Stimulated activated CD4-positive, alpha-beta T cell treated with anti-CD3 and anti-CD28 coated beads, Interleukin-1b, Interleukin-23, amount 100 ng/mL, for 1 hour (primary cell): Measurements from ENCODE around the gene CDC42SE1.

ENCODE experiments used
- DNase-seq, 2 donors: peaks; one replicate each; pipeline ENCODE4 v3.0.0-alpha.2; 2020; ENCODE audit warnings: low read depth in 2 of 2

Gene CDC42SE1

DNA sequence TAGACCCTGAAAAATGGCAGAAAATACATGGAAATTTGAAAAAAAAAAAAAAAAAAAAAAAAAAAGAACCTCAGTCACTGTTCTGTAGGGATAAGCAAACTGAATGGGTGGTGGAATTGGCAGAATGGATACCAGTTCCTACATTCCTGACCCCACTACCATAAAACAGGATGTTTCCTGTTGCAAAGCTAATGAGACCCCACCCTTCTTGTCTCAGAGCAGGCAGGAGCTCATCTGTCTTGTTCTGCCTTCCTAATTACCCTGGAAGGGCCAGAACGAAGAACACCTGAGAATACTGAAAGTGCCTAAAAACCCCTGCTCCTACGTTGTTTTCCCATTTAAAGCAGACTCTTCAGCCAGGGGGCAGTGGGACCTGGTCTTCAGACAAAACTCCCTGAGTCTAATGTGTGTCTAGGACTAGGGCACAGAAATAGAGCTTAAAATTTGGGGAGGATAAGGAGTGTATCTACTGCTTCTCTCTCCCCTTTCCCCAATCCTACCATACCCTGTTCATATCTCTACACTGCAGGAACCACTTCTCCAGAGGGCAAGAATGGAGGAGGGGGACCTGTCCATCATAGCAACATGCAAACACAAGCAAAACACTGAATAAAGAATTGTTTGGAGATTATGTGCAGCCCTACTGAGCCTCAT is 7.9 kb downstream of the CDC42SE1 start:
- no peak for DNase-seq

DNA sequence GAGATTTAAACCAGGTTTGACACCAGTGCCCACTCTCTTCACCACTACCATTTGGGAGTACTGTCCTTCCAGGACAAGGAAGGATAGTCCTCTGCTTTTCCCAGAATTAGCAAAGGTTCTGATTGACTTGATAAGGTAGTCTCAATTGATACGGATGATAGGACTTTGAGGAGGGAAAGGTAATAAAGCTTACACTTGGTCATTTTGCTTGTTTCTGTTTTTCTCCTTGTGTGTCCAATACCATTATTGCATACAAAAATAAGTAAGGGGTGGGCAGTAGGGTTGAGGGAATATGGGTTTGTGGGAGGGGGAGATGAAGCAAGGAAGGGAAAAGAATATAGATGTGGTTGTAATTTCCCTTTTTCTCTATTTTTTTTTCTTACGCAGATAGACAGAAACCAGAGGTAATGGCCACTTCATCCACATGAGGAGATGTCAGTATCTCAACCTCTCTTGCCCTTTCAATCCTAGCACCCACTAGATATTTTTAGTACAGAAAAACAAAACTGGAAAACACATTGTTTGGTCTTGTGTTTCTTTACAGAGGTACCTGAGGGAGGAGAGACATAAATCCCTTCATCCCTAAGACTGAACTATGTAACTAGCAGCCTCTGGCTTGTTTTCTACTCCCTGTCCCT is 9.3 kb downstream of the CDC42SE1 start:
- DNase-seq = no peak

DNA sequence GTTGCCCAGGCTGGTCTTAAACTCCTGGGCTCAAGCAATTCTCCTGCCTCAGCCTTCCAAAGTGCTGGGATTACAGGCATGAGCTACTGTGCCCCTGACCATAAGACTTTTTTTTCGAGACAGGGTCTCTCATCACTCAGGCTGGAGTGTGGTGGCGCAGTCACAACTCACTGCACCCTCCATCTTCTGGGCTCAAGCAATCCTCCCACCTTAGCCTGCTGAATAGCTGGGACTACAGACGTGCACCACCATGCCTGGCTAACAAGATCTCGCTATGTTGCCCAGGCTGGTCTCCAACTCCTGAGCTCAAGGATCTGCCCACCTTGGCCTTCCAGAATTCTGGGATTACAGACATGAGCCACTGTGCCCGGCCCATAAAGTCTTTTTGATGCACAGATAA is 10.0 kb downstream of the CDC42SE1 start:
- DNase-seq = no peak

DNA sequence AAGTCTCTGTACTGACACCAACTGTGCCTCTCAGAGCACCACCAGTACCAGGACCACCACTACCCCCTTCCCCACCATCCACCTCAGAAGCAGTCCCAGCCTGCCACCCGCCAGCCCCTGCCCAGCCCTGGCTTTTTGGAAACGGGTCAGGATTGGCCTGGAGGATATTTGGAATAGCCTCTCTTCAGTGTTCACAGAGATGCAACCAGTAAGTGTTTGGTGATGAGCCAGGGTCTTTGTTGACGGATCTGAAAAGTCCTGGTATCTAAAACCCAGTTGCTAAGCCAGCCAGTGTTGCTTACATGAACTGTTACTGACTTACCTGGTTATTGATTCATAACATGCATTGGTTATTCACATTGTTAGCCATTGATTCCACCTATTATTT is 10.8 kb downstream of the CDC42SE1 start:
- DNase-seq = no peak

DNA sequence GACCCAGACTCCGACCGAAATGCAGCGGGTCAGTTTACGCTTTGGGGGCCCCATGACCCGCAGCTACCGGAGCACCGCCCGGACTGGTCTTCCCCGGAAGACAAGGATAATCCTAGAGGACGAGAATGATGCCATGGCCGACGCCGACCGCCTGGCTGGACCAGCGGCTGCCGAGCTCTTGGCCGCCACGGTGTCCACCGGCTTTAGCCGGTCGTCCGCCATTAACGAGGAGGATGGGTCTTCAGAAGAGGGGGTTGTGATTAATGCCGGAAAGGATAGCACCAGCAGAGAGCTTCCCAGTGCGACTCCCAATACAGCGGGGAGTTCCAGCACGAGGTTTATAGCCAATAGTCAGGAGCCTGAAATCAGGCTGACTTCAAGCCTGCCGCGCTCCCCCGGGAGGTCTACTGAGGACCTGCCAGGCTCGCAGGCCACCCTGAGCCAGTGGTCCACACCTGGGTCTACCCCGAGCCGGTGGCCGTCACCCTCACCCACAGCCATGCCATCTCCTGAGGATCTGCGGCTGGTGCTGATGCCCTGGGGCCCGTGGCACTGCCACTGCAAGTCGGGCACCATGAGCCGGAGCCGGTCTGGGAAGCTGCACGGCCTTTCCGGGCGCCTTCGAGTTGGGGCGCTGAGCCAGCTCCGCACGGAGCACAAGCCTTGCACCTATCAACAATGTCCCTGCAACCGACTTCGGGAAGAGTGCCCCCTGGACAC is 11.3 kb downstream of the CDC42SE1 start:
- DNase-seq = no peak

DNA sequence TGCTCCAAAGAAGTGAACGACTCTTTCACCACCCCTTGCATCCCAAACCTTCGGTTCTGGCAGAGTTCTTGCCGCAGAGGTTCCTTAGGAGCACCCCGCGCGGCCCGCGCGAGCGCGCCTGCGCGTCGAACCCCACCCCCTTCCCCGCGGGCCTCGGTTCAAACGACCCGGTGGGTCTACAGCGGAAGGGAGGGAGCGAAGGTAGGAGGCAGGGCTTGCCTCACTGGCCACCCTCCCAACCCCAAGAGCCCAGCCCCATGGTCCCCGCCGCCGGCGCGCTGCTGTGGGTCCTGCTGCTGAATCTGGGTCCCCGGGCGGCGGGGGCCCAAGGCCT is 11.9 kb downstream of the CDC42SE1 start, which contains the start of gene C1orf56:
Gene C1orf56, plus strand, starts transcription at position 161 of the 334 bp plus-strand sequence. Its CDS starts 97 bp downstream, at position 258.
- DNase-seq = no peak

DNA sequence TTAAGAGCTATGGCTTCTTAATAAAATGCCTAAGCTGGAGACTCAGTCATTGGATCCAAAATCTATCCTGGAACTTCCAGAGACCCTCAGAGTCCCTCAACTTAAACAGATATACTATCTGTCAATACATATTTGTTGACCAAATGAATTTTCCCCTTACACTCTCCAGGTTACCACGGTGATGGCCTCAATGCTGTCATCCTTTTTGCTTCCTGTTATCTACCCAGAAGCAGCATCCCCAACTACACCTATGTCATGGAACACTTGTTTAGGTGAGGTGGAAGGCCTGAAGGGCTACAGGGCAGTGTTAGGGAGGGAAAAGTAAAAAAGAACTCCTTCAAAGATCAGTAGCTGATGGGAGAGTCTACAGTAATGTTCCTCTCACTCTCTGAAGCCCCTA is 16.3 kb downstream of the CDC42SE1 start:
- no peak for DNase-seq

DNA sequence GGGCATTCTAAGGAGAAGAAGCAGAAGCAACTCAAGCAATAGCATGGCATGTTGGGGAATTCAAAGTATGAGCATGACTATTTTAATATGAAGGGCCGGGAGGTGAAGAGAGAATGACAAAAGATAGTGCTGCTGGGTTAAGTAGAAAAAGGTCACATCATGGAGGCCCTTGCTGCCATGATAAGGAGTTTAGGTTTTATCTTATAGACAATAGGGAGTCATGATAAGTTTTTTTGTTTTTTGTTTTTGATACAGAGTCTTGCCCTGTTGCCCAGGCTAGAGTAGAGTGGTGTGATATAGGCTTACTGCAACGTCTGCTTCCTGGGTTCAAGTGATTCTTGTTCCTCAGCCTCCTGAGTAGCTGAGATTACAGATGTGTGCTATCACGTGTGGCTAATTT is 19.9 kb downstream of the CDC42SE1 start:
- DNase-seq = no peak

DNA sequence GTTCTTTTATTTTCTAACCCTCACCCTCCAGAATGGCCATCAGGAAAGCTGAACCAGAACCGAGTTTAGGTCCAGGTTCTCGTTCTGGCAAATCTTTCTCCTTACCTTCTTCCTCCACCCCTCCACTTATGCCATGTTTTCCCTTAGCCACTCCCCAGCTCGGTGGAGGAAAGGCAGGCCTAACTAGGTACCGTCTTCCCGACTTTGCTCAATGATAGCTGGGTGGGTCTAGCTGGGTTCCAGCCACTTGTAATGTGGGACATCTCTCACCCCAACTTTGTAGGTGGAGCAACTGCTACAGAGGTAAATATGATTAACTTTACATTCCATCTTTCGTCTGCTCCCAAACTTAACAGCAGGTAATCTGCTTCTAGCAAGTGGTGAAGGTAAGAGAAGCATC is 22.4 kb downstream of the CDC42SE1 start:
- DNase-seq = no peak

DNA sequence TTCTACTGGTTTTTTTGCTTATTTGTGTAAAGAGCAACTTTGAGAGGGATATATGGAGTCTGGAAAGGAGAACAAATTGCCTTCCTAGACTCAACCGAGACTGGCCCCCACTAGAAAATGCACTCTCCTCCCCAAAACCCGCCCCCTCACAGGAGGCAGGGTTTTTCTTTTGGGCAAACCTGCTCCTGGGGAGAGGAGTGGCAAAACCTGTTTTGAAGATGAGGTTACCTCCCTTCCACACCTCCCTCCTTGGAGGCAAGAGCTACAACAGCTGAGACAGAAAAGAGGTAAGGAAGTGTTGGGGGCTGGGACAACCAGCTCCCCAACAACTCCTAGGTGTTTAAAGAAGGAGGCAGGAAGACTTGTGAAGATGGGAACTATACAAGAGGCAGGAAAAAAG is 23.1 kb downstream of the CDC42SE1 start, which contains the start of gene BNIPL:
Gene BNIPL, plus strand, starts transcription at position 231 of the 400 bp plus-strand sequence. Its CDS starts 140 bp downstream, at position 371.
- no peak for DNase-seq

DNA sequence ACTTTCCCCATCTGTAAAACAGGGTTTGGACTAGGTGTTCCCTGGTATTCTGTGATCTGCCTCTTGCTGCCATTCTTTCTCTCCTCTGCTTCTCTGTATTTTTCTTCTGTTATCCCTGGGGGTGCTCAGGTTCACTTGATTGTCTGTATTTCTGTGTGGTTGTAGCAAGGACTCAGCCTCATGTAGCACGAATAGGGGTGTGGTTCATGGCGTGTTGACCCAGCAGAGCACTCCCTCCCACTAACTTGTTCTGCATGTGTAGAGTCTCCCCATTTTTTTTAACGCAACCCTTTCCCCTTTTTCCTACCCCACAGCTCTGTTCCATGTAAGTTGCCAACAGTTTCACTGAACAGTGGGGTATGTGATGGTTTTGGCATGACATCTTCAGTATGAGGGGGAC is 24.3 kb downstream of the CDC42SE1 start:
- DNase-seq = no peak

DNA sequence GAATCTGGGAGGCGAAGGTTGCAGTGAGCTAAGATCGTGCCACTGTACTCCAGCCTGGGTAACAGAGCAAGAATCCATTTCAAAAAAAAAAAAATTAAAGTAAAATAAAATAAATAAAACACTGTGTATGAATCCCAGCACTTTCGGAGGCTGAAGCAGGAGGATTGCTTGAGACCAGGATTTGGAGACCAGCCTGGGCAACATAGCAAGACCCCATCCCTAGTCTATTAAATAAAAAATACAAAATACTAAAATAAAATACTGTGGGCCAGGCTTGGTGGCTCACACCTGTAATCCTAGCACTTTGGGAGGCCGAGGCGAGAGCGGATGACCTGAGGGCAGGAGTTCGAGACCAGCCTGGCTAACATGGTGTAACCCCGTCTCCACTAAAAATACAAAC is 27.3 kb downstream of the CDC42SE1 start:
- DNase-seq = no peak

DNA sequence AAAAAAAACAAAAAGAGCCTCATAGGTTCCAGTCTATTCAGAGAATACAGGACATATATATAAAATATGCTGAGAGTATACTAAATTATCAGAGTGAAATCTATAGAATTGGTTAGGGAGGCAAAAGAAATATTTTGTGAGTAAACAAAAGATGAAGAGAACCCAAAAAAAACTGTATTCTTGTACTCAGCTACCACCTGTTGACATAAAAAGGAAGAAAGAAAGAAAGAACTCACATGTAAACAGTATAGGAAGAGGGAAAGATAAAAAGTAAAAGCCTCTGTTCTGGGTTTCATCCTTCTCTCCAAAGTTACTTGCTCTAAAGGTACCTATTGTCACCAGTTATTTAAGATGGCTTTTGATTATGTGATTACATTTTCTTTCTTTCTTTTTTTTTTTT is 33.0 kb downstream of the CDC42SE1 start:
- no peak for DNase-seq

DNA sequence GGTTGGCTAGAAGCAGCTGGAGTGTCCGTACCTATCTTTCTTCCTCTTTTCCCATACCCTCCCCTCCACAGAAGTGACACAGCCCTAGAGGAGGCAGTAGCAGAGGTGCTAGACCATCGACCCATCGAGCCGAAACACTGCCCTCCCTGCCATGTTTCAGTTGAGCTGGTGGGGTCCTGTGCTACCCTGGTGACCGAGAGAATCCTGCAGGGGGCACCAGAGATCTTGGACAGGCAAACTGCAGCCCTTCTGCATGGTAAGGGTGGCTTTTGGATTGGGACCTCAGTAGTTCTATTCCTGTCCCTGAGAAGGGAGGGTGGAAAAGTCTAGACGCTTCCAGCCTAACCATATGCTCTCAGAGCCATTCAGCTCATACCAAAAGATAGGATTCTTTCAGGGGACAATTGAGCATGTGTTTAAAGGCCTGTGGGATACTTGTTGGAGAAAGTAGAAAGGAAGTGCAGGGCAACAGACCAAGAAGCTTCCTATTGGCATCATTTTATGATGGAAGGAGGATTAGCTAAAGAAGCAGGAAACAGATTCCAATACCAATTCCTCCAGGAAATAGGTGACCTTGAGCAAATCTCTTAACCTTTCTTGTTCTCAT is 34.8 kb downstream of the CDC42SE1 start:
- peak; percentile 72 to 77 for DNase-seq

DNA sequence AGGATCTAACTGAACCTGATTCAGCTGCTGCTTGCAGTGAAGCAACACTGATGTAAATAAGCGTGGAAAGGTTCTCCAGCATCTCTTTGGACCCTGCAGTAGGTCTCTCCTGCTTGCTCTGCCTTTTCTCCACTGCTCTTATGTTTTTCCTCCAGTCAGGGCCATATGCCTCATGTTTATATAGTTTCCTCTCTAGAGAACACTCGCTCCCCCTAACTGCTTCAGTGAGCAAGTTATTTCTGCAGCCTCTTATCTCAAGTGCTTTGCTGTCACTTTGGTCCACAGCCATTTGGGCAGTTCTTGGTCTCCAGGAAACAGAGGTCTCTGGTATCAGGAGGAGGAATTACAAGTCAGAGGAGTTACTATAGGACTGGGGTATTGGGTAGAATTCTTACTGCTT is 45.9 kb downstream of the CDC42SE1 start:
- no peak for DNase-seq

DNA sequence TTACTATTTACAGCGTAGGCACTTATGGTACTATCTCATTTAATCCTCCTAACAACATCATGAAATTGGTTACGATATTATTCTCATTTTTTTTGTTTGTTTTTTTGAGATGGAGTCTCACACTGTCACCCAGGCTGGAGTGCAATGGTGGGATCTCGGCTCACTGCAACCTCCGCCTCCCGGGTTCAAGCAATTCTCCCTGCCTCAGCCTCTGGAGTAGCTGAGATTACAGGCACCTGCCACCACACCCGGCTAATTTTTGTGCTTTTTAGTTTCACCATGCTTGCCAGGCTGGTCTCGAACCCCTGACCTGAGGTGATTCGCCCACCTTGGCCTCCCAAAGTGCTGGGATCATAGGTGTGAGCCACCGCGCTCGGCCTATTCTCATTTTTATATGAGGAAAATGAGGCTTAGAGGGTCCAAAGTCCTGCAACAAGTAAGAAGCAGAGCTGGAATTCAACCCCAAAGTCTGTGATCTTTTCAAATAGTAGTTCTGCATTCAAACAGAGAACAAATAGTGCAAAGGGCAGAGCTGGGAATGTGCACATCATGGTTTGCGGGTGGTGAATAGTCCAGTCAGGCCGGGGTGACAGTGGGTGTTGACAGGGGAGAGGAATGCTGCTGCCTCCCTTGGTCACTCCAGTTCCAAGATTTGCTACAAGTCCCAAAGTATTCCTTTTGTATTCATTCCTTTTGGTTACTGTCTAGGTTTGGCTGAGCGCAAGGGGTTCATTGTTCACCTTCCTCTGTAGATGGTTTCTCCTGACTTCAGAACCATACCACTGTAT is 46.5 kb downstream of the CDC42SE1 start:
- DNase-seq = no peak

DNA sequence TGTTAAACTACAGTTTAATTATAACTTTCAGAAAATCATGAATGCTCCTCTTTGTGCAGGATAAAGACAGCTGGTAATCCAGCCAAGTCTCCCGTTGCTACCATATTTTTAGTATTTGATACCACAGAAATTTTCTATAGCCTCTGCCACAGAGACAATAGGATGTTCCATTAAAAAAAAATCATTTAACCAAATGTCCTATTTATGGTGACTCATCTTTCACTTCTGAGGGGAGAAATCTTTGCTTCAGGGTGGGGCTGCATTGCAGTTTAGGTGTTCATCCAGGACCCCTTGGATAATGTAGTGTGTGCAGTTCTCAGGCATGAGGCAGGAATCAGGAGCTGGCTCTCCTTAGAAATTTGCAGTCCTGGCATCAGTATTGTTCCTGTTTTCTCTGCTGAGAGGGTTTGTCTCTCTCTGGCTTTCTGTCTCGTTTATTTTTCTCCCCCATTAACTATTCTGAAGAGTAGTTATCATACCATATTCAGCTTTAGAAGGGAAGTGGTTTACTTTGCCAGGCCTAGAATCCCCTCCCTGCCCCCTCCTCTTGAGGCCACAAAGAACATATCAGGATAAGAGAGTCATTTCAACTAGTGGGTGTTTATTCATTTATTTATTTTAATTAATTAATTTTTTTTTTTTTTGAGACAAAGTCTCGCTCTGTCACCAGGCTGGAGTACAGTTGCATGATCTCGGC is 48.1 kb downstream of the CDC42SE1 start:
- no peak for DNase-seq

DNA sequence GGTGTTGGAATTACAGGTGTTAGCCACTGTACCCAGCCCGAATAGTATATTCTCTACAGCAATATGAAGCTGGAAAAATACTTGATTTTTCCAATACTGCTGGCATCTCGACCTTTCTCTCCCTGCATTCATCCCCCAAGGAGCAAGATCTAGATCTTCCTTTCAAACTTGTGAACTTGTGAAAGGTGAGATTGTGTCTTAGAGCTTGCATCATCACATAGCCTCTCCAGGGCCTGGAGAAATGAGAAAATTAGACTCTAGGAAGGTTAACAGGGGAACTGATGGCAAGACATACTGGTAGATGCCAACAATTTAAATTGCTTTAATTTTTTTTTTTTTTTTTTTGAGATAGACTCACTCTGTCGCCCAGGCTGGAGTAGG is 49.1 kb downstream of the CDC42SE1 start:
- no peak for DNase-seq

DNA sequence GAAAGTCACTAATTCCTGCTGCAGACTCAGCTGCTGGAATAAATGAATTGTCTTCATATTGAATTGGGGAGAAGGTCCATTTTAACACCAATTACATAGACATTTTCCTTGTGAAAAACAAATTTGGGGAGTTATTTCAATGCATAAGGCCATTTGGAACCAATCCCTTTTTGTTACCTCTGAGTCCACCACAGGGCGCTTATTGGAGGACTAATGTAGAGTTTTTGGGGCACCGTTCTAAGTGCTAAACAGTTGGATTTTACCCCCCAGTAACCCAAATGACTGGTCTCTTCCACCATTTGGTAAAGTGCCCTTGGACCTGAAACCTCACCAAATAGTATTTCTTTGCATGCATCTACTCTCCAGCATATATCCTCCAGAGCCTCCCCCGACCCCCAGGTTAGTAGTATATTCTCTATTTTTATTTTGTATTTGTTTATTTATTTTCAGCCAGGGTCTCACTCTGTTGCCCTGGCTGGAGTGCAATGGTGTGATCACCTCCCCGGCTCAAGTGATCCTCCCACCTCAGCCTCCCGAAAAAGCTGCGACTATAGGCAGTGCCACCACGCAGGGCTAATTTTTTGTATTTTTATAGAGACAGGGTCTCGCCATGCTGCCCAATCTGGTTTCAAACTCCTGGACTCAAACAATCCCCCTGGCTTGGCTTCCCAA is 49.6 kb downstream of the CDC42SE1 start:
- DNase-seq = no peak

DNA sequence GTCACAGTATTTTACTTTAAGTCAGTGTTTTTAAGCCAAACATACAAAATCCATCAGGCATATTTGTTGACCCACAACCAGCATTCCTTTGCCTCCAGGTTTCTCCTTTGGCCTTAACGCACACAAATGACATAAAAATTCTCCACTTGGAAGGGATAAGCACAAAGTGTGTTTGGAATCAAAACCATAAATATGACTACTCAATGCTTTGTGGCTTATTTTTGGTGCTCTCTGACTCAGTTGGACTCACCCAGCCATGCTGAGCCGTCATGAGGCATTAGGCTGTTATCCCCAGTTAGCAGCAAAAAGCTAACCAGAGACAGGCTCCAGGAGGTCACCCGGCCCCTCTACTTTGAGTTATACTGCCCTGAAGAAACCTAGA is 50.2 kb downstream of the CDC42SE1 start:
- no peak for DNase-seq
